ENCODE results near the gene COL18A1. TPM values are rescaled to one million over a fixed set of nuclear protein-coding genes. Genes with fewer than 3 reads are reported as not detected.

The COL18A1 gene
- total and polyA plus RNA-seq, 9 of the 15 experiments (the other 6 are each of a cell fraction or from before 2014, with no cell fraction given) = 0.14 to 16.4 (median 2.0) TPM

GRCh38 chr21:45410865-45411809, 6.2 kb downstream of the COL18A1 start (continued):
- TF ChIP-seq DIDO1 (tag; IDR thresholded peaks at IDR 0.05; ENCODE audit: low read depth) = no peak
- peak; percentile 98 for TF ChIP-seq KLF16 (IDR thresholded peaks at IDR 0.05)
- TF ChIP-seq SP1 (CRISPR knock-in tag; IDR thresholded peaks at IDR 0.05) = peak; percentile 76
- no peak for TF ChIP-seq OTX1 (CRISPR knock-in tag; IDR thresholded peaks at IDR 0.05)
- no peak; the same call in 1 of the 2 replicates for TF ChIP-seq ZNF239 (CRISPR knock-in tag; IDR thresholded peaks at IDR 0.05)
- no peak; the same call in 1 of the 2 replicates for TF ChIP-seq GMEB1 (CRISPR knock-in tag; IDR thresholded peaks at IDR 0.05)
- TF ChIP-seq SRSF3 (IDR thresholded peaks at IDR 0.05; ENCODE audit: insufficient read depth, low read length) = no peak
- TF ChIP-seq ZNF354B (CRISPR knock-in tag; IDR thresholded peaks at IDR 0.05) = no peak
- no peak for TF ChIP-seq SETDB1 (IDR thresholded peaks at IDR 0.05; ENCODE audit: low read length)
- TF ChIP-seq CSDE1 (IDR thresholded peaks at IDR 0.05) = no peak
- TF ChIP-seq ZBTB49 (CRISPR knock-in tag; IDR thresholded peaks at IDR 0.05; ENCODE audit: borderline replicate concordance) = no peak
- TF ChIP-seq ZNF232 (CRISPR knock-in tag; IDR thresholded peaks at IDR 0.05) = no peak
- TF ChIP-seq LCOR (CRISPR knock-in tag; IDR thresholded peaks at IDR 0.05) = peak; percentile 83; the same call in 1 of the 2 replicates
- TF ChIP-seq PBX2 (CRISPR knock-in tag; IDR thresholded peaks at IDR 0.05; ENCODE audit: low read depth) = no peak; the same call in 1 of the 2 replicates
- TF ChIP-seq PBX2 (tag; conservative IDR thresholded peaks at IDR 0.05; ENCODE audit: low read depth) = peak; percentile 49; the same call in 1 of the 2 replicates
- TF ChIP-seq ADNP (tag; IDR thresholded peaks at IDR 0.05) = no peak
- no peak for TF ChIP-seq RBM15 (IDR thresholded peaks at IDR 0.05; ENCODE audit: insufficient read depth, low read length)
